ENCODE results near the gene H2BK1. TPM values are rescaled to one million over a fixed set of nuclear protein-coding genes. Genes with fewer than 3 reads are reported as not detected.

H2BK1 gene
- total and polyA plus RNA-seq, 2 of the 13 experiments (the other 11 are each of a cell fraction or from before 2014, with no cell fraction given): not detected

- peaks cover 7 to 45% of the 10 kb centered on the region in 2 experiments; a peak in 3 of 5 replicates for H3K27me3 ChIP-seq (ENCODE audit: control insufficient read depth in 1 of 2, insufficient read depth in 2 of 2, low read length in 2 of 2)
- no TSS peak for BruUV-seq (replicated peaks)
- CTCF ChIA-PET (ENCODE audit: low intra/inter-chr PET ratio, low total read pairs): interaction anchor here (1.3 to 2.6 kb wide), 4 partner anchors 17 to 106 kb away, joined by 4 to 18 read pairs (median 6); no protein-coding TSS in a partner anchor
- H3K4me3 ChIP-seq (replicated peaks in 1 of 3; ENCODE audit: insufficient read depth in 1 of 3, low read depth in 2 of 3, low read length in 3 of 3): peak overlapping the region; percentile 43 to 66 (median 49); a peak in 5 of 6 replicates
- H3K36me3 ChIP-seq (replicated peaks in 1 of 2; ENCODE audit: control insufficient read depth in 1 of 2, insufficient read depth in 2 of 2, low read length in 2 of 2): no peaks in the 10 kb centered on the region
- H2AFZ ChIP-seq (ENCODE audit: low read length): no peak overlapping the region
- intact Hi-C loops (cut with micrococcal nuclease; ENCODE audit: unreplicated experiment): loop anchor here (2.0 to 10.0 kb wide), 3 partner anchors 54 to 160 kb away; partner anchors contain the start of genes AGAP3, FASTK and TMUB1
- H3K79me2 ChIP-seq (ENCODE audit: insufficient read depth, low read length): no peaks in the 10 kb centered on the region
- no peak overlapping the region for H3K27ac ChIP-seq (ENCODE audit: extremely low read length, insufficient read depth, low read length)
- FAIRE-seq (no peak), DNase-seq (ENCODE audit: low spot score) (no peak), ATAC-seq (no peak)
- H3K9me3 ChIP-seq (ENCODE audit: low read length): no peaks in the 10 kb centered on the region
- in situ Hi-C loops (cut with HindIII; ENCODE audit: extremely low pct_ligation_motif_present, low pct_unique_long_range_greater_than_20kb): no loop called here
- no peaks in the 10 kb centered on the region; the same call in 1 of the 2 replicates for H4K20me1 ChIP-seq (ENCODE audit: insufficient read depth, low read length)
- H3K9ac ChIP-seq (ENCODE audit: insufficient read depth, low read depth, low read length): no peak overlapping the region
- peaks cover 74% of the 10 kb centered on the region for H3K4me1 ChIP-seq (ENCODE audit: insufficient read depth, low read length)
- 8% methylated on average over 3 of the region's 15 CpGs for WGBS (ENCODE audit: low lambda C conversion rate)
- H3K4me2 ChIP-seq (ENCODE audit: low read depth, low read length): peak overlapping the region; percentile 76
- TF ChIP-seq PLRG1 (conservative IDR thresholded peaks at IDR 0.05) (no peak), KAT2B (IDR thresholded peaks at IDR 0.05; ENCODE audit: borderline replicate concordance, low read depth, low read length) (no peak), ESRRA (CRISPR knock-in tag; IDR thresholded peaks at IDR 0.05; ENCODE audit: low read depth) (no peak), YY1 (IDR thresholded peaks at IDR 0.05; ENCODE audit: insufficient read depth, insufficient replicate concordance, low read depth, low read length) (no peak), ZZZ3 (CRISPR knock-in tag; IDR thresholded peaks at IDR 0.05; ENCODE audit: borderline replicate concordance) (no peak), EHMT2 (IDR thresholded peaks at IDR 0.05; ENCODE audit: borderline replicate concordance, low read depth, low read length) (no peak), EZH2 (conservative IDR thresholded peaks at IDR 0.05; ENCODE audit: low read depth, low read length) (0 out of 2 replicates have a peak, but pooled peaks have one; percentile 30)
- TF ChIP-seq, protein P1, sequence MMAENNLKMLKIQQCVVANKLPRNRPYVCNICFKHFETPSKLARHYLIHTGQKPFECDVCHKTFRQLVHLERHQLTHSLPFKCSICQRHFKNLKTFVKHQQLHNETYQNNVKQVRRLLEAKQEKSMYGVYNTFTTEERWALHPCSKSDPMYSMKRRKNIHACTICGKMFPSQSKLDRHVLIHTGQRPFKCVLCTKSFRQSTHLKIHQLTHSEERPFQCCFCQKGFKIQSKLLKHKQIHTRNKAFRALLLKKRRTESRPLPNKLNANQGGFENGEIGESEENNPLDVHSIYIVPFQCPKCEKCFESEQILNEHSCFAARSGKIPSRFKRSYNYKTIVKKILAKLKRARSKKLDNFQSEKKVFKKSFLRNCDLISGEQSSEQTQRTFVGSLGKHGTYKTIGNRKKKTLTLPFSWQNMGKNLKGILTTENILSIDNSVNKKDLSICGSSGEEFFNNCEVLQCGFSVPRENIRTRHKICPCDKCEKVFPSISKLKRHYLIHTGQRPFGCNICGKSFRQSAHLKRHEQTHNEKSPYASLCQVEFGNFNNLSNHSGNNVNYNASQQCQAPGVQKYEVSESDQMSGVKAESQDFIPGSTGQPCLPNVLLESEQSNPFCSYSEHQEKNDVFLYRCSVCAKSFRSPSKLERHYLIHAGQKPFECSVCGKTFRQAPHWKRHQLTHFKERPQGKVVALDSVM (CRISPR knock-in tag; IDR thresholded peaks at IDR 0.05): no peak
- POLR2A ChIA-PET: interaction anchor here (1.9 kb wide), 1 partner anchor 12 kb away, joined by 8 read pairs; the partner anchor contains the start of gene CHPF2
Measured at GRCh38 chr7:151244841-151245346, 34.6 kb upstream of the H2BK1 start.
